Smooth muscle cell (in vitro differentiated cells): ENCODE results near the gene ETFA. TPM values are rescaled to one million over a fixed set of nuclear protein-coding genes. Genes with fewer than 3 reads are reported as not detected.
A peak's percentile ranks its signal among the peaks of the same experiment; 100 is the strongest.

Source experiments
- DNase-seq: peaks from one replicate; lab custom pipeline; 2025; ENCODE audit not compliant: unreplicated experiment; lab: John Stamatoyannopoulos, UW
- H2AFZ ChIP-seq: fragments of 200-600 bp; sonication (generic); 2 replicates; pipeline ENCODE4 v1.6.0; 2016; ENCODE audit warnings: antibody characterized with exemption, low read depth, mild to moderate bottlenecking
- H3F3A ChIP-seq: fragments of 200-600 bp; sonication (generic); 2 replicates; pipeline ENCODE4 v1.6.0; 2017; ENCODE audit warnings: antibody characterized with exemption, low read depth
- H3K27ac ChIP-seq: fragments of 200-600 bp; sonication (generic); 2 replicates; pipeline ENCODE4 v1.5.1; 2016; ENCODE audit warnings: low read depth, mild to moderate bottlenecking
- H3K27me3 ChIP-seq: fragments of 200-600 bp; sonication (generic); 2 replicates; pipeline ENCODE4 v1.6.1; 2016; ENCODE audit warnings: low read depth, mild to moderate bottlenecking
- H3K36me3 ChIP-seq: fragments of 200-600 bp; sonication (generic); 2 replicates; pipeline ENCODE4 v1.5.1; 2016; ENCODE audit warnings: low read depth
- H3K4me1 ChIP-seq: fragments of 200-600 bp; sonication (generic); 2 replicates; pipeline ENCODE4 v1.5.1; 2016; ENCODE audit warnings: low read depth
- H3K4me2 ChIP-seq: fragments of 200-600 bp; sonication (generic); 2 replicates; pipeline ENCODE4 v1.6.0; 2016; ENCODE audit warnings: mild to moderate bottlenecking
- H3K4me3 ChIP-seq: fragments of 200-600 bp; sonication (generic); 2 replicates; pipeline ENCODE4 v1.5.1; 2016; ENCODE audit warnings: mild to moderate bottlenecking
- H3K79me2 ChIP-seq: fragments of 200-600 bp; sonication (generic); 2 replicates; pipeline ENCODE4 v1.6.0; 2016; ENCODE audit warnings: low read depth, mild to moderate bottlenecking
- H3K9ac ChIP-seq: fragments of 200-600 bp; sonication (generic); 2 replicates; pipeline ENCODE4 v1.6.0; 2016; ENCODE audit warnings: low read depth
- H3K9me3 ChIP-seq: fragments of 200-600 bp; sonication (generic); replicated peaks from 2 replicates; pipeline ENCODE4 v1.5.1; 2016; ENCODE audit warnings: low read depth
- H4K20me1 ChIP-seq: fragments of 200-600 bp; sonication (generic); 2 replicates; pipeline ENCODE4 v1.6.0; 2016; ENCODE audit warnings: low read depth
- WGBS: methylation state at CpG from one replicate; pipeline ENCODE4 v1.1.7; 2016; ENCODE audit warnings: low lambda C conversion rate; 5-methylcytosine and 5-hydroxymethylcytosine counted together
- polyA plus RNA-seq: library from polyadenylated mRNA; unstranded; fragments of >200 nt; fragmentation: Nextera tagmentation; extraction: Ambion mirVana; gene quantifications from 2 replicates; pipeline ENCODE4 v1.2.1, GENCODE V29; 2016
- total RNA-seq: library from RNA; depleted of rRNA; stranded (reverse); fragments of >200 nt; gene quantifications from 2 replicates; pipeline ENCODE4 v1.2.3, GENCODE V29; 2014
- TF ChIP-seq, protein P1 (sequence below): fragments of 200-600 bp; sonication (generic); IDR thresholded peaks from 2 replicates; pipeline ENCODE4 v1.5.1; 2017; ENCODE audit warnings: borderline replicate concordance, mild to moderate bottlenecking, antibody characterized with exemption; ENCODE audit not compliant: insufficient read depth, poor library complexity, severe bottlenecking

ETFA gene
- total and polyA plus RNA-seq, 2 experiments from 2014 or later, result 98.0 to 119 TPM

DNA sequence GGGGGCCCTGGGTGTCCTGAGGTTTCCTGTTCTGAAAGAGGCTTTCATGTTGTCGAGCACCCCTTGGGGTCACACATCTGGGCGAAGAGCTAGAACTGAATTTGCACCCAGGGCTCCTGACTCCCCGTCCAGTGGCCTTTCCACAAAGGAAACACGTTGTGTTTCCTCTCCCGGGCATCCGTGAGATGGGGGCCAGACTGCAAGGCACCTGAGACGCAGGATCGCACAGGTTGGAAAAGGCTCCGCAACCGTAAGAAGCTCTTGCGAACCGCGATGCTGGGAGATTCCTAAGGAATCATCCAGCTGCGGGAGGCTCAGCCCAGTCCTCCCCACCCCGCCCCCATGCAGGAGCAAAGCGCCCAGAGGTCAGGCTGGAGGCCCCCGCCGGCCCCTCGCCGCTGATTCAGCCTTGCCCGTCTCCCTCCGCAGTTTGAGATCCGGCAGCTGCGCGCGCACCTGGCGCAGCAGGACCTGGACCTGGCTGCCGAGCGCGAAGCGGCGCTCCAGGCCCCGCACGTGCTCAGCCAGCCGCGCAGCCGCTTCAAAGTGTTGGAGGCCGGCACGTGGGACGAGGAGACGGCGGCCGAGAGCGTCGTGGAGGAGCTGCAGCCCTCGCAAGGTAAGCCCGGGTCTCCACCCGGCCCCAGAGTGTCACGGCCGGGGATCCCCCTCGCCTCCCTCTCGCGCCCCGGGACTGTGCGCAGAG is 119.6 kb downstream of the ETFA start:
- Histone ChIP-seq H3K9ac (no peak overlapping the region), H3K4me3 (no peak overlapping the region), H2AFZ (no peak overlapping the region), H4K20me1 (no peaks in the 10 kb centered on the region), H3K4me2 (no peak overlapping the region), H3K4me1 (peaks cover 2% of the 10 kb centered on the region), H3K79me2 (no peaks in the 10 kb centered on the region), H3K27me3 (peaks cover 6% of the 10 kb centered on the region), H3K27ac (no peak overlapping the region), H3K9me3 (no peaks in the 10 kb centered on the region), H3F3A (no peaks in the 10 kb centered on the region), H3K36me3 (no peaks in the 10 kb centered on the region)
- TF ChIP-seq, protein P1, sequence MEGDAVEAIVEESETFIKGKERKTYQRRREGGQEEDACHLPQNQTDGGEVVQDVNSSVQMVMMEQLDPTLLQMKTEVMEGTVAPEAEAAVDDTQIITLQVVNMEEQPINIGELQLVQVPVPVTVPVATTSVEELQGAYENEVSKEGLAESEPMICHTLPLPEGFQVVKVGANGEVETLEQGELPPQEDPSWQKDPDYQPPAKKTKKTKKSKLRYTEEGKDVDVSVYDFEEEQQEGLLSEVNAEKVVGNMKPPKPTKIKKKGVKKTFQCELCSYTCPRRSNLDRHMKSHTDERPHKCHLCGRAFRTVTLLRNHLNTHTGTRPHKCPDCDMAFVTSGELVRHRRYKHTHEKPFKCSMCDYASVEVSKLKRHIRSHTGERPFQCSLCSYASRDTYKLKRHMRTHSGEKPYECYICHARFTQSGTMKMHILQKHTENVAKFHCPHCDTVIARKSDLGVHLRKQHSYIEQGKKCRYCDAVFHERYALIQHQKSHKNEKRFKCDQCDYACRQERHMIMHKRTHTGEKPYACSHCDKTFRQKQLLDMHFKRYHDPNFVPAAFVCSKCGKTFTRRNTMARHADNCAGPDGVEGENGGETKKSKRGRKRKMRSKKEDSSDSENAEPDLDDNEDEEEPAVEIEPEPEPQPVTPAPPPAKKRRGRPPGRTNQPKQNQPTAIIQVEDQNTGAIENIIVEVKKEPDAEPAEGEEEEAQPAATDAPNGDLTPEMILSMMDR, result no peak
- 94% methylated on average over 46 of the region's 55 CpGs for WGBS
- DNase-seq, result no peak

DNA sequence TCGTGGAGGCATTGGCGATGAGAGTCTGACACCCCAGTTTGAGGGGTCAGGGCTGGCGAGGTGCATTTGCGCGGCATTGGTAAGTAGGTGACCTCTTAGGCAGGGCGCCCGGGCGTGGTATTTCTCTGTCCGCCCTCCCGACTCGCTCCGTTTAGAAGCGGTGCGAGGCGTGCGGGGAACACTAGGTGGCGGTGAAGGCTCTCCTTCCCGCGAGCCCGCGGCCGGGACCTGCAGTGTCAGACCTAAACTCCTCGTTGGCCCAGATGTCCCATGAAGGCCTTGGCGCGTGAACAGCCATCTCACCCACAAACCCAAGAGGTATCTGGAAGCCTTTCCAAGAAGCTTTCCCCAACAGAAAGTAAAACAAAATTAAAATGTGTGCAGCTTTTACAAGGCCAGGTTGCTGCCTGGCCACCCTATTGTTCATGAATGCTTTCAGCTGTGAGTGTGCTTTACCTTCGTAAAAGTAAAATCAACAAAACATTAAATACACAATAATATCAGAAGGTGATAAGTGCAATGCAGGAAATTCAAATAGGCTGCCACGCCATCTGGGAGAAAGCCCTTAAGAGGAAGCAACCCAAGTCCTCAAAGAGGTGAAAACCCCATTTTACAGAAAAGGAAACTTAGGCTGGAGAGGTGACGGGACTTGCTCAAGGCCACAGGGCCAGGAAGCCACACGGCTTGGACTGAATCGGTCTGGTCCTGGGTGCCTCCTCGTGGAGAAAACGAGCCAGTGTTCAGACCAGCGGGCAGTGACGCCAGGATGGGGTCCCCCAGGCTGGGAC is 120.3 kb downstream of the ETFA start:
- Histone ChIP-seq H3K9me3 (no peaks in the 10 kb centered on the region), H2AFZ (no peak overlapping the region), H3K4me2 (peak overlapping the region; percentile 82), H3K4me3 (peak overlapping the region; percentile 21), H3K27me3 (peaks cover 6% of the 10 kb centered on the region), H3K79me2 (no peaks in the 10 kb centered on the region), H3K9ac (no peak overlapping the region), H3K36me3 (no peaks in the 10 kb centered on the region), H3F3A (no peaks in the 10 kb centered on the region), H4K20me1 (no peaks in the 10 kb centered on the region), H3K27ac (no peak overlapping the region), H3K4me1 (no peaks in the 10 kb centered on the region)
- DNase-seq, result peak; percentile 29
- TF ChIP-seq, protein P1, result peak; percentile 76
- 28% methylated on average over 34 of the region's 34 CpGs for WGBS

DNA sequence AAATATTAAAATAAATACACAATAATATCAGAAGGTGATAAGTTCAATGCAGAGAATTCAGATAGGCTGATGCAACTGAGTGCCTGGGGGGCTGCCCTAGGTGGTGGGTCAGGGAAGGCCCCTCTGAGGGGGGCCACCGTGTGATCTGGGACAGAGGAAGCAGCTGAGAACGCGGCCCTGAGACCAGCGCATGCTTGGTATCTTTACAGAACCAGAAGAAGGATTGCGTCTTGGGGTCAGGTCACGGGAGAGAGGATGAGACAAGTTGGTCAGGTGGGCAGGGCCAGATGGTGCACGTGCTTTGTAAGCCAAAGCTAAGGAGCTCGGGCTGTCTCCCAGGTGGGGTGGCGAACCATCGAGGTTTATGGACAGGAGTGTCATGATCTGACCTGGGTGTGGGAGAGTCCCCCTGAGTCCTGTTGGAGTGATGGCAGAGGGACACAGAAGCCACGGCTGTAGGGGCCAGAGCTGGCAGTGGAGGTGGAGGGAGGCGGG is 121.2 kb downstream of the ETFA start:
- TF ChIP-seq, protein P1, result no peak
- no peaks in the 10 kb centered on the region for H3K36me3 ChIP-seq
- H3K4me3 ChIP-seq, result no peak overlapping the region
- H3K9ac ChIP-seq, result no peak overlapping the region
- H3K4me2 ChIP-seq, result no peak overlapping the region
- no peak overlapping the region for H3K27ac ChIP-seq
- H3K27me3 ChIP-seq, result peaks cover 6% of the 10 kb centered on the region
- no peak for DNase-seq
- no peaks in the 10 kb centered on the region for H3F3A ChIP-seq
- H3K4me1 ChIP-seq, result no peaks in the 10 kb centered on the region
- no peaks in the 10 kb centered on the region for H3K9me3 ChIP-seq
- WGBS, result 74% methylated on average over 12 of the region's 12 CpGs
- H3K79me2 ChIP-seq, result no peaks in the 10 kb centered on the region
- no peak overlapping the region for H2AFZ ChIP-seq
- H4K20me1 ChIP-seq, result no peaks in the 10 kb centered on the region
